Loucy (cell line): Measurements from ENCODE around the gene G2E3.

Source experiments
- H2AFZ ChIP-seq: fragments of 200-600 bp; sonication (generic); 2 replicates; pipeline ENCODE4 v1.6.0; 2016; ENCODE audit warnings: antibody characterized with exemption, mild to moderate bottlenecking, low read length, moderate library complexity
- H3F3A ChIP-seq: fragments of 200-600 bp; 2 replicates; pipeline ENCODE4 v1.6.0; 2016; ENCODE audit warnings: antibody characterized with exemption, low read depth, mild to moderate bottlenecking
- H3K27me3 ChIP-seq: fragments of 200-600 bp; sonication (generic); 2 replicates; pipeline ENCODE4 v1.6.1; 2014; ENCODE audit warnings: low read length, mild to moderate bottlenecking; ENCODE audit not compliant: insufficient read depth, poor library complexity, severe bottlenecking
- H3K36me3 ChIP-seq: fragments of 200-600 bp; sonication (generic); 2 replicates; pipeline ENCODE4 v1.6.1; 2016; ENCODE audit warnings: low read length; ENCODE audit not compliant: insufficient read depth
- H3K4me1 ChIP-seq: fragments of 200-600 bp; sonication (generic); 2 replicates; pipeline ENCODE4 v1.5.1; 2014; ENCODE audit warnings: low read length, mild to moderate bottlenecking; ENCODE audit not compliant: insufficient read depth, poor library complexity, severe bottlenecking
- H3K4me2 ChIP-seq: fragments of 200-600 bp; sonication (generic); 2 replicates; pipeline ENCODE4 v1.6.0; 2014; ENCODE audit warnings: antibody characterized with exemption, low read length, low read depth, mild to moderate bottlenecking; ENCODE audit not compliant: poor library complexity, severe bottlenecking
- H3K4me3 ChIP-seq: fragments of 200-600 bp; sonication (generic); 2 replicates; pipeline ENCODE4 v1.5.1; 2014; ENCODE audit warnings: low read length, mild to moderate bottlenecking, mixed read lengths; ENCODE audit not compliant: poor library complexity, severe bottlenecking
- H3K79me2 ChIP-seq: fragments of 200-600 bp; sonication (generic); 2 replicates; pipeline ENCODE4 v1.6.1; 2014; ENCODE audit warnings: low read length; ENCODE audit not compliant: insufficient read depth
- H3K9ac ChIP-seq: fragments of 200-600 bp; sonication (generic); 2 replicates; pipeline ENCODE4 v1.6.0; 2014; ENCODE audit warnings: mild to moderate bottlenecking, low read depth, low read length, moderate library complexity; ENCODE audit not compliant: poor library complexity, severe bottlenecking
- H3K9me2 ChIP-seq: fragments of 200-600 bp; sonication (generic); replicated peaks from 2 replicates; pipeline ENCODE4 v1.6.1; 2016; ENCODE audit warnings: low read depth, low read length, mixed read lengths
- H3K9me3 ChIP-seq: fragments of 200-600 bp; sonication (generic); 2 replicates; pipeline ENCODE4 v1.6.1; 2014; ENCODE audit warnings: mild to moderate bottlenecking, antibody characterized with exemption, low read length, low read depth; ENCODE audit not compliant: insufficient read depth
- H4K20me1 ChIP-seq: fragments of 200-600 bp; sonication (generic); 2 replicates; pipeline ENCODE4 v1.6.0; 2014; ENCODE audit warnings: antibody characterized with exemption, low read length, mild to moderate bottlenecking; ENCODE audit not compliant: insufficient read depth, poor library complexity, severe bottlenecking
- CTCF ChIP-seq: fragments of 200-600 bp; sonication (generic); conservative IDR thresholded peaks from 2 replicates; pipeline ENCODE4 v1.5.1; 2014; ENCODE audit warnings: mild to moderate bottlenecking, antibody characterized with exemption, low read length
- EZH2phosphoT487 ChIP-seq: fragments of 200-600 bp; IDR thresholded peaks from 2 replicates; pipeline ENCODE4 v1.6.1; 2018; ENCODE audit warnings: antibody characterized with exemption, mild to moderate bottlenecking, moderate library complexity, borderline replicate concordance

G2E3 gene

GRCh38 chr14:30519961-30520360 lies 39.0 kb upstream of the G2E3 start:
- Histone ChIP-seq H3K4me3 (no peak overlapping the region), H3K9ac (no peak overlapping the region), H3K9me3 (no peaks in the 10 kb centered on the region), H2AFZ (peak overlapping the region; percentile 40; the same call in 1 of the 2 replicates), H3F3A (no peaks in the 10 kb centered on the region), H3K79me2 (no peaks in the 10 kb centered on the region), H3K4me2 (no peak overlapping the region), H3K9me2 (no peaks in the 10 kb centered on the region), H3K27me3 (no peaks in the 10 kb centered on the region), H3K4me1 (no peaks in the 10 kb centered on the region), H4K20me1 (no peaks in the 10 kb centered on the region), H3K36me3 (no peaks in the 10 kb centered on the region)
- TF ChIP-seq EZH2phosphoT487: no peak
- TF ChIP-seq CTCF: no peak

DNA sequence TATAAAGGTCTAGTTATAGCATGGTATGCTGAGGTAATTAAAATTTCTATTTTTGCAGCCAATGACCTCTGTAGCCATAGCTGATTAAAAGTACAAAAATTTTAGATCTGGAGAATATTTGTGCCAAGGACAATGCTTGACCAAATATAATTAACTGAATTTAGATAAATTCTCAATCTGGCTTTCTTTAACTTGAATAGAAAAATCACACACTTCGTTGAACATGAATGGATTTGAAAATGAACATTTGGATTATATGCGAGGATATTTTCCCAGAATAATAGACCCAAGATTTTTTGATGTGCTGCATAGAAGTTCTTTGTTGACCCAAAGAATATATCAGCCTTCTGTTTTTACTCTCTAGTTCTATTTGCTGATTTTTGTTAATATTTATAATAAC lies 38.4 kb upstream of the G2E3 start:
- H3K9ac ChIP-seq: no peak overlapping the region
- no peaks in the 10 kb centered on the region for H3F3A ChIP-seq
- H3K4me2 ChIP-seq: no peak overlapping the region
- H2AFZ ChIP-seq: 0 out of 2 replicates have a peak overlapping the region, but pooled peaks have one; percentile 40
- no peaks in the 10 kb centered on the region for H3K9me2 ChIP-seq
- no peaks in the 10 kb centered on the region for H3K79me2 ChIP-seq
- H3K36me3 ChIP-seq: no peaks in the 10 kb centered on the region
- H3K27me3 ChIP-seq: no peaks in the 10 kb centered on the region
- H3K4me1 ChIP-seq: no peaks in the 10 kb centered on the region
- H3K4me3 ChIP-seq: no peak overlapping the region
- no peaks in the 10 kb centered on the region for H4K20me1 ChIP-seq
- no peak for TF ChIP-seq CTCF
- TF ChIP-seq EZH2phosphoT487: no peak
- H3K9me3 ChIP-seq: no peaks in the 10 kb centered on the region

- H3K27me3 ChIP-seq: no peaks in the 10 kb centered on the region
- H3F3A ChIP-seq: no peaks in the 10 kb centered on the region
- H3K9me2 ChIP-seq: no peaks in the 10 kb centered on the region
- no peaks in the 10 kb centered on the region for H3K9me3 ChIP-seq
- H3K4me2 ChIP-seq: peak overlapping the region; percentile 18
- no peaks in the 10 kb centered on the region for H4K20me1 ChIP-seq
- H3K79me2 ChIP-seq: no peaks in the 10 kb centered on the region
- no peak overlapping the region for H3K4me3 ChIP-seq
- no peak overlapping the region for H3K9ac ChIP-seq
- TF ChIP-seq CTCF (peak; percentile 82), EZH2phosphoT487 (no peak)
- H3K36me3 ChIP-seq: no peaks in the 10 kb centered on the region
- peak overlapping the region; percentile 24; the same call in 1 of the 2 replicates for H2AFZ ChIP-seq
- no peaks in the 10 kb centered on the region for H3K4me1 ChIP-seq
Measured at GRCh38 chr14:30521899-30522736, 36.8 kb upstream of the G2E3 start.
